Heart left ventricle (tissue), 16 donors: ENCODE results near the gene TSEN54. TPM values are rescaled to one million over a fixed set of nuclear protein-coding genes. Genes with fewer than 3 reads are reported as not detected.
A peak's percentile ranks its signal among the peaks of the same experiment; 100 is the strongest.

ENCODE experiments used
- ATAC-seq, 4 donors: fragments of 200-7000 bp; cut with Tn5 transposase; one replicate each; pipeline ENCODE4 v1.9.1; 2020 to 2022; ENCODE audit warnings: moderate library complexity in 4 of 4, mild to moderate bottlenecking in 3 of 4, moderate number of reproducible peaks in 1 of 4
- DNase-seq, 5 donors: peaks; one replicate each; pipeline ENCODE4 v3.0.0-alpha.2; 2020
- H3K27ac ChIP-seq, 12 donors: fragments of 200-600 bp; sonication (generic) in 4 of 12; one replicate each; pipeline versions ENCODE4 v1.5.0 to v1.8.0; 2016 to 2022; ENCODE audit warnings: mild to moderate bottlenecking in 2 of 12
- H3K27me3 ChIP-seq, 9 donors: fragments of 200-600 bp; sonication (generic) in 2 of 9; one replicate each; pipeline versions ENCODE4 v1.5.1 to v1.8.0; 2016 to 2022; ENCODE audit warnings: mild to moderate bottlenecking in 3 of 9
- H3K36me3 ChIP-seq, 9 donors: fragments of 200-600 bp; sonication (generic) in 2 of 9; one replicate each; pipeline versions ENCODE4 v1.5.0 to v1.8.0; 2018 to 2022; ENCODE audit warnings: mild to moderate bottlenecking in 2 of 9
- H3K4me1 ChIP-seq, 12 donors: fragments of 200-600 bp; sonication (generic) in 4 of 12; one replicate each; pipeline versions ENCODE4 v1.5.0 to v1.8.0; 2016 to 2022; ENCODE audit warnings: mild to moderate bottlenecking in 3 of 12
- H3K4me3 ChIP-seq, 12 donors: fragments of 200-600 bp; sonication (generic) in 4 of 12; one replicate each; pipeline versions ENCODE4 v1.5.0 to v1.8.0; 2017 to 2022; ENCODE audit warnings: mild to moderate bottlenecking in 9 of 12, moderate library complexity in 4 of 12
- H3K9me3 ChIP-seq, 12 donors: fragments of 200-600 bp; sonication (generic) in 4 of 12; one replicate each; pipeline versions ENCODE4 v1.5.0 to v1.8.0; 2016 to 2022; ENCODE audit warnings: mild to moderate bottlenecking in 1 of 12
- POLR2A ChIP-seq, 2 donors: fragments of 450-650 bp; IDR thresholded peaks; one replicate each; pipeline ENCODE4 v1.6.1; 2017; ENCODE audit warnings: antibody characterized with exemption in 2 of 2, mild to moderate bottlenecking in 2 of 2, moderate library complexity in 2 of 2
- WGBS, 4 donors: extraction: QIAGEN DNeasy Blood & Tissue Kit in 2 of 4; methylation state at CpG; one replicate each; pipeline versions ENCODE4 v1.1.5 to v1.1.7; 2013 to 2018; 5-methylcytosine and 5-hydroxymethylcytosine counted together
- intact Hi-C, 10 donors: fragments of 100-400 bp; cut with DNase I; formaldehyde crosslinking; loops; one replicate each; pipeline versions ENCODE4 v1.11.1 to v1.14.2; 2022
- polyA plus RNA-seq, 2 donors: library from polyadenylated mRNA; stranded (reverse); fragments of 200-250 nt; gene quantifications; one replicate each; pipeline ENCODE4 v1.2.3, GENCODE V29; 2013
- total RNA-seq, 9 donors: library from RNA; depleted of rRNA in 2 of 9; stranded (reverse); fragments of >200 nt in 2 of 9; fragmentation: NEBNext Ultra II Directional in 3 of 9; extraction: Animal tissue kit (Norgen Biotek cat#: 25700) in 3 of 9; gene quantifications; one replicate each; pipeline versions ENCODE4 v1.1.0 to v1.2.4, GENCODE V29; 2016 to 2023
- TF ChIP-seq, protein P1 (sequence below), 12 donors: fragments of 200-600 bp; sonication (generic) in 4 of 12; IDR thresholded peaks; one replicate each; pipeline versions ENCODE4 v1.5.0 to v1.8.0; 2018 to 2022; ENCODE audit warnings: antibody characterized with exemption in 12 of 12, mild to moderate bottlenecking in 5 of 12
- donor health status: ischemic (EF 13 %, LVEDD 7.1; RV severe dilation, severe dysfunction).
- donor health status: healthy with polysubstance abuse.
- donor health status: DM: no; HTN: yes; CAD: no.
- donor health status: DM: no; HTN: no; CAD: no.
- donor health status: ischemic (EF 25% LVEDD 6.9; RV normal size, moderate dysfunction).
- donor health status: ischemic (EF 25% LVEDD 5.7; RV mildly dilated, moderate dysfunction).
- donor health status: healthy.
- donor health status: DM: yes; HTN: yes; CAD: no.
- donor health status: ischemic (EF 35%, LVEDD 5.7; RV mildly dilated, moderate dysfunction).
- donor health status: nonischemic (EF 11% LVEDD 7.7; RV severe dilation, severe dysfunction).
- donor health status: DM: yes; HTN: yes; CAD: no.
- donor health status: PGD.
- donor health status: ischemic (EF 29% LVEDD 5.4; RV normal size, mild dysfunction).
- donor health status: nonischemic (EF 23%, LVEDD 6.1; RV moderate dilation, normal function).

The TSEN54 gene
- total and polyA plus RNA-seq, 11 donors: 4.0 to 12.4 (median 9.4) TPM

DNA sequence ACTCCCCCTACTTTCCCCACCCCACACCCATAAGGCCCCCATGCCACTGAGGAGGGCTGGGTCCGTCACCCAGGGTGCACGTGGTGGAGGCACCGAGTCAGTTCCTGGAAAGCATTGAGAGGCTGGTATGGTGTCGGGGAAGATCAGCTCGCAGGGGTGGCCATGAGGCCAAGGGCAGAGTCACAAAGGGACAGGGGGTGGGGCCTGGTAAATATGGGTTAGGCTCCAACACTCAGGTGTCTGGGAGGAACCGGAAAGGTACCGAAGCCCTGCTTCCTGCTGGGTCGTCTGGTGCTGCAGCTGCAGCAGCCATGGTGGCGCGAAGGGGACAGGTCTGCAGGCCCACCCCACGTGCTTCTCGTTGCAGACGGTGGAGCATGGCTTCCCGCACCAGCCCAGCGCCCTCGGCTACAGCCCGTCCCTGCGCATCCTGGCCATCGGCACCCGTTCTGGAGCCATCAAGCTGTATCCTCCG is 39.4 kb downstream of the TSEN54 start:
- Histone ChIP-seq H3K4me1 (peaks cover 0 to 6% (median 0%) of the 10 kb centered on the region in 12 donors), H3K27me3 (no peaks in the 10 kb centered on the region), H3K4me3 (no peak overlapping the region), H3K36me3 (no peaks in the 10 kb centered on the region), H3K9me3 (no peaks in the 10 kb centered on the region), H3K27ac (no peak overlapping the region)
- WGBS, 4 donors: 90 to 96% (median 93%) methylated on average over 18 to 21 of the region's 21 CpGs
- intact Hi-C loops: no loop called here
- DNase-seq (no peak), ATAC-seq (peak in 1 of 4 donors; percentile 29)
- TF ChIP-seq POLR2A (IDR thresholded peaks at IDR 0.05): no peak
- TF ChIP-seq, protein P1, sequence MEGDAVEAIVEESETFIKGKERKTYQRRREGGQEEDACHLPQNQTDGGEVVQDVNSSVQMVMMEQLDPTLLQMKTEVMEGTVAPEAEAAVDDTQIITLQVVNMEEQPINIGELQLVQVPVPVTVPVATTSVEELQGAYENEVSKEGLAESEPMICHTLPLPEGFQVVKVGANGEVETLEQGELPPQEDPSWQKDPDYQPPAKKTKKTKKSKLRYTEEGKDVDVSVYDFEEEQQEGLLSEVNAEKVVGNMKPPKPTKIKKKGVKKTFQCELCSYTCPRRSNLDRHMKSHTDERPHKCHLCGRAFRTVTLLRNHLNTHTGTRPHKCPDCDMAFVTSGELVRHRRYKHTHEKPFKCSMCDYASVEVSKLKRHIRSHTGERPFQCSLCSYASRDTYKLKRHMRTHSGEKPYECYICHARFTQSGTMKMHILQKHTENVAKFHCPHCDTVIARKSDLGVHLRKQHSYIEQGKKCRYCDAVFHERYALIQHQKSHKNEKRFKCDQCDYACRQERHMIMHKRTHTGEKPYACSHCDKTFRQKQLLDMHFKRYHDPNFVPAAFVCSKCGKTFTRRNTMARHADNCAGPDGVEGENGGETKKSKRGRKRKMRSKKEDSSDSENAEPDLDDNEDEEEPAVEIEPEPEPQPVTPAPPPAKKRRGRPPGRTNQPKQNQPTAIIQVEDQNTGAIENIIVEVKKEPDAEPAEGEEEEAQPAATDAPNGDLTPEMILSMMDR (IDR thresholded peaks at IDR 0.05): no peak

- TF ChIP-seq, protein P1 (IDR thresholded peaks at IDR 0.05): no peak
- Histone ChIP-seq H3K4me1 (peaks cover 0 to 6% (median 0%) of the 10 kb centered on the region in 12 donors), H3K9me3 (no peaks in the 10 kb centered on the region), H3K27me3 (no peaks in the 10 kb centered on the region), H3K4me3 (no peak overlapping the region), H3K36me3 (no peaks in the 10 kb centered on the region), H3K27ac (no peak overlapping the region)
- peak in 3 of 4 donors; percentile 27 to 41 (median 35) for ATAC-seq
- 63 to 69% (median 68%) methylated on average over 9 to 15 of the region's 15 CpGs for WGBS, 4 donors
- DNase-seq: no peak
- intact Hi-C loops: no loop called here
These were observed 40.9 kb downstream of the TSEN54 start for GRCh38 chr17:75557075-75557851.

DNA sequence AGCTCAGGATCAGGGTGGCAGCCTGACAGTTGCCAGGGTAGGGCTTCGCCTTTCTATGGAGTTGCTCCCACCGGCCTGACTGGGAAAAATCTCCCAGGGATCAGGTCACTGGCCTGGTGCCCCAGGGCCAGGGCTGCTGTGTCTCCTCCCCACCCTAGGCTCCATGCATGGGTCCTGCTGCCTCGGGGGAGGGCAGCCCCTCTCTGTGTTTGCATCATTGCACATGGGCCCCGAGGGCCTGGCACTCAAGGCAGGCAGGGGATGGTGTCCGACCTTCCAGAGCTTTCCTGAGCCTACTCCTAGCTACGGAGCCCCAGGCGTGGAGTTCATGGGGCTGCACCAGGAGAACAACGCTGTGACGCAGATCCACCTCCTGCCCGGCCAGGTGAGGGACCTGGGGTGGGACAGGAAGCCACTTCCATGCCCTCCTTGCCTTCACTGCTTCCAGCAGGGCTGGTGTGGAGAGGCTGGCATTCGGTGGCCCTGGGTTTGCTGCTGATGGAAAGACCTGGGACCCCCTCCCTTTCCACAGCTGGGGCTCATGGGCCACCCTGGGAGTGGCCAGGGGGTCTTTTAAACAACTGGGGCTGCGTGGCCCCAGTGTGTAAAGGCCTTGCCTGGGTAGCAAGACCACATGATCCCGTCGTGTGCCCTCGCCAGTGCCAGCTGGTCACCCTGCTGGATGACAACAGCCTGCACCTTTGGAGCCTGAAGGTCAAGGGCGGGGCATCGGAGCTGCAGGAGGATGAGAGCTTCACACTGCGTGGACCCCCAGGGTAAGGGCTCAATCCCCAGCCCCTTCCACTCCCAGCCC is 41.7 kb downstream of the TSEN54 start:
- Histone ChIP-seq H3K27me3 (no peaks in the 10 kb centered on the region), H3K4me1 (peaks cover 0 to 2% (median 0%) of the 10 kb centered on the region in 12 donors), H3K4me3 (no peak overlapping the region), H3K9me3 (no peaks in the 10 kb centered on the region), H3K36me3 (no peaks in the 10 kb centered on the region), H3K27ac (no peak overlapping the region)
- ATAC-seq (peak in 1 of 4 donors; percentile 19), DNase-seq (no peak)
- intact Hi-C loops: no loop called here
- 89 to 98% (median 93%) methylated on average over 7 to 18 of the region's 18 CpGs for WGBS, 4 donors
- TF ChIP-seq, protein P1 (IDR thresholded peaks at IDR 0.05): no peak
- TF ChIP-seq POLR2A (IDR thresholded peaks at IDR 0.05): no peak
